ENCODE measurements around the gene GFRA3.
"Not testable (repeated sequence)": the region's sequence is repeated elsewhere in the genome, so short reads cannot be mapped to it uniquely, and the experiment has no call there.

Gene GFRA3

DNA sequence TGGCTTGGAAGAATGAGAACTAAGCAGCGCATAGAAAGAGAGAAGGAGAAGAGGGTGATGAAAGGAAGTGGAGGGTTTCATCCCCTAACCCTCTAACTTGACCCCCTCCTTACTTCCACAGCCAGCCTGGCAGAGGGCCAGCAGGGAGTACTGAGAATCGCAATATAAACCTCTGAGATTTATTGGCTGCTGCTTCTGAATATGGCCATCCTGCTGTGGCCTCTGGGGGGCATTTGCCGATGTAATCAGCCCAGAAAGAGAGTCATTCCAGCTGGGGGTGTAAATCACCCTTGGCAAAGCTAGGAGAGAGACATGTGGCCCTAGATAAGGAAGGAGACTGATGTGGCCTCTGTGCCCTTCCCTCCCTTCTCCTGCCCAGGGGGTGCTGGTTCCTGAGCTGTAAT lies 960 bp upstream of the GFRA3 start:
- no peak for TF ChIP-seq JUND (IDR thresholded peaks at IDR 0.05; ENCODE audit: low read depth)
- in situ Hi-C loops (cut with HindIII; ENCODE audit: low pct_unique_long_range_greater_than_20kb, low sequenced_read_pairs) = no loop called here

GRCh38 chr5:138273834-138274188 lies 610 bp downstream of the GFRA3 start:
- in situ Hi-C loops (cut with HindIII; ENCODE audit: low pct_unique_long_range_greater_than_20kb, low sequenced_read_pairs) = no loop called here
- TF ChIP-seq JUND (IDR thresholded peaks at IDR 0.05; ENCODE audit: low read depth) = no peak
- no peak for DNase-seq (ENCODE audit: low read depth in 1 of 2, low spot score in 1 of 2)

More for the DNA sequence above, 960 bp upstream of the GFRA3 start:
- no peak for DNase-seq (ENCODE audit: low read depth in 1 of 2, low spot score in 1 of 2)

DNA sequence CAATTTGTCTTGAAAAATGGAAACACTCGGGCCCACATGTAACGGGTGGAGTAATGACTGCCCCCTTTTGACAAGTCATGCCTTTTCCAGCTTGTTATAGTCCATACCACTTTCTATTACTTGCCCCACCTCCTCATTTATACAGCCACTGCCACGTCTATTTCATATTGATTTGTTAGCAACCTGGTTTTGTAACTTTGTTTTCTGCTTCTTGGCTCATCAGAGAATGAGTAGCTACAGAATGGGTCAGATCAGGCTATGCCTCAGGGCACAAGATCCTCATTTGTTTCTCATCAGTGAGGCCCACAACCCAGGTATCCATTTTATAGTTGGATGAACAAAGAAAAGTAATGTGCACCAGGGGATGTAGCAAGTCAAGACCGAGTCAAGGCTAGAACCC lies 1.7 kb downstream of the GFRA3 start:
- no peak for DNase-seq (ENCODE audit: low read depth in 1 of 2, low spot score in 1 of 2)
- in situ Hi-C loops (cut with HindIII; ENCODE audit: low pct_unique_long_range_greater_than_20kb, low sequenced_read_pairs) = no loop called here
- no peak for TF ChIP-seq JUND (IDR thresholded peaks at IDR 0.05; ENCODE audit: low read depth)

GRCh38 chr5:138271281-138271680 lies 3.1 kb downstream of the GFRA3 start:
- no peak for TF ChIP-seq JUND (IDR thresholded peaks at IDR 0.05; ENCODE audit: low read depth)
- no peak for DNase-seq (ENCODE audit: low read depth in 1 of 2, low spot score in 1 of 2)
- in situ Hi-C loops (cut with HindIII; ENCODE audit: low pct_unique_long_range_greater_than_20kb, low sequenced_read_pairs) = no loop called here

GRCh38 chr5:138264183-138264582 lies 10.2 kb downstream of the GFRA3 start:
- in situ Hi-C loops (cut with HindIII; ENCODE audit: low pct_unique_long_range_greater_than_20kb, low sequenced_read_pairs) = no loop called here
- no peak for TF ChIP-seq JUND (IDR thresholded peaks at IDR 0.05; ENCODE audit: low read depth)
- no peak for DNase-seq (ENCODE audit: low read depth in 1 of 2, low spot score in 1 of 2)

DNA sequence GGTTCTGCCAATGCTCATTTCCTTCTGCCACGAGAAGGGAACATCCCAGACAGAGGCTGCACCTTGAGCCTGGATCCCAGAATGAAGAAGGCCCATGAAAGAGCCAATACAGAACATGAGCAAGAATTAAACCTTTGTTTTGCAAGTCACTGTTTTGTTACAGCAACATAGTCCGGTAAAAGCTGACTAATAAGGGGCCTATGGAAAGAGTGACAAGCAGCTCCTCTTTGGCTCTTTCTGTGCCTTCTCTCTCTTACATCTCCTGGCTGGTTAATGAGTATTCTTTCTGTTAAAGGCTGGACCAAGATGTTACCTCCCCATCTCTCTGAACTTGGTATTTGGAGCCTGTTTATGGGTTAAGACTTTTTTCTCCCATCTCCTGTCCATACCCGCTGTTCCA lies 10.8 kb downstream of the GFRA3 start:
- no peak for TF ChIP-seq JUND (IDR thresholded peaks at IDR 0.05; ENCODE audit: low read depth)
- in situ Hi-C loops (cut with HindIII; ENCODE audit: low pct_unique_long_range_greater_than_20kb, low sequenced_read_pairs) = no loop called here
- DNase-seq (ENCODE audit: low read depth in 1 of 2, low spot score in 1 of 2) = no peak

DNA sequence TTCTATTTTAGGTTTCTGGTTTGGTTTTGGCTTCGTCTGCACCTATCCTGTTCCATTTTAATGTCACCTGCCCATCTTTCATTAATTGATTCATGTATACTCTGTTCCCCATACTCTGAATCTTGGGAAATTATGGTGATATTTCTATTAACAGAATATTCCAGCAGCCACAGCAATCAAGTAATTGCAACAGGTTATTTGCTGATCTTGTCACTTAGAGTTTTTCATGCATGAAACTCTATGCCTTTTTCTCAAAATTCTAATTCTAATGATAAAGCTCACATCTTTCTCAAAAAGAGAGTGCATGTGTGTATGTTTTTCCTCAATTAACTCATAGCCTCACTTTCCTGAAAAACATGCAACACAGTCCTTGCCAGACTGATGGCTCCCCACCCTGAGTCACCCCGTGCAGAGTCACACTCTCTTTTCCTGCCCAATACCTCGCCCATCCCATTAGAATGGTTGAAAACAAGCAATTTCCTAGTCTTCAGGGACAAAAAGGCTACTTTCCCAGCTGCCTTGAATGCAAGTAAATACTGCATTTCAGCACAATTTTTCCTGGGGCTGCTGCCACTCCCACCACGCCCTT lies 15.6 kb downstream of the GFRA3 start:
- TF ChIP-seq JUND (IDR thresholded peaks at IDR 0.05; ENCODE audit: low read depth) = no peak
- in situ Hi-C loops (cut with HindIII; ENCODE audit: low pct_unique_long_range_greater_than_20kb, low sequenced_read_pairs) = no loop called here
- no peak for DNase-seq (ENCODE audit: low read depth in 1 of 2, low spot score in 1 of 2)

GRCh38 chr5:138257583-138257982 lies 16.8 kb downstream of the GFRA3 start:
- DNase-seq (ENCODE audit: low read depth in 1 of 2, low spot score in 1 of 2) = no peak
- no peak for TF ChIP-seq JUND (IDR thresholded peaks at IDR 0.05; ENCODE audit: low read depth)
- in situ Hi-C loops (cut with HindIII; ENCODE audit: low pct_unique_long_range_greater_than_20kb, low sequenced_read_pairs) = no loop called here

DNA sequence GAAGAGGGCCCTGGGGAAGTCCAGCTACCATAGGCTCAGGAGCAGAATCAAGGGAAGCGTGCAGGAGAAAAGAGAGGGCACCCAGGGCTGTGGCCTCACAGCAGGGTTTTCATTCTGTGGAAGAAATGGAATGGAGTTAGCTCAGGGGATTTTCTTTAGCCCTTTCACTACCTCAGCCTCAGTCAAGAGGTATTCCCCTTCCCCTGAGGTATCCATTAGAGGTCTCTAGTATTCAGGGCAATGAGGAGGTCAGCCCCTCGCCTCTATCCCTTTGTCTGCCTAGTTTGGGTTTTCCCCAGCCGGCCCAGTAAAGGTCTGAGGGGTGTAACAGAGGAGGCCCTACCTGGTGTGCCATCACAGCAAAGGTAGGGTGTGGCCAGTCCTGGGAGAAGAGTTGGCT lies 21.5 kb downstream of the GFRA3 start:
- no peak for DNase-seq (ENCODE audit: low read depth in 1 of 2, low spot score in 1 of 2)
- in situ Hi-C loops (cut with HindIII; ENCODE audit: low pct_unique_long_range_greater_than_20kb, low sequenced_read_pairs) = no loop called here

GRCh38 chr5:138247800-138248199 lies 26.6 kb downstream of the GFRA3 start:
- in situ Hi-C loops (cut with HindIII; ENCODE audit: low pct_unique_long_range_greater_than_20kb, low sequenced_read_pairs); DNase-seq (ENCODE audit: low read depth in 1 of 2, low spot score in 1 of 2): not testable (repeated sequence)

More for the DNA sequence above, 21.5 kb downstream of the GFRA3 start:
- TF ChIP-seq JUND (IDR thresholded peaks at IDR 0.05; ENCODE audit: low read depth) = no peak

- no peak for DNase-seq (ENCODE audit: low read depth in 1 of 2, low spot score in 1 of 2)
- no peak for TF ChIP-seq JUND (IDR thresholded peaks at IDR 0.05; ENCODE audit: low read depth)
- in situ Hi-C loops (cut with HindIII; ENCODE audit: low pct_unique_long_range_greater_than_20kb, low sequenced_read_pairs) = no loop called here
Measured at GRCh38 chr5:138246822-138247221, 27.6 kb downstream of the GFRA3 start.

DNA sequence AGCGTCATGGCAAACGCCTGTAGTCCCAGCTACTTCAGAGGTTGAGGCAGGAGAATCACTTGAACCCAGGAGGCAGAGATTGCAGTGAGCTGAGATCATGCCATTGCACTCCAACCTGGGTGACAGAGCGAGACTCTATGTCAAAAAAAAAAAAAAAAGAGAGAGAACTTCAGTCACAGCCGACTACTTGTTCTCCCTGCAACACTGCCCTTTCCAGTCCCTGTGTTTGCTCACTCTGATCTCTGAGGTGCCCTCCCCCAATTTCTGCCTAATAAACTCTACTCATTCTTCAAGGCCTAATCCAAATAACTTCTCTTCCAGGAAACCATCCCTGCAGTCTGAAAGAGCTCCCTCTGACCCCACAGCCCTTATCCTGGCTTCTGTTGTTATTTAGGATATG lies 28.1 kb downstream of the GFRA3 start:
- no peak for DNase-seq (ENCODE audit: low read depth in 1 of 2, low spot score in 1 of 2)
- no peak for TF ChIP-seq JUND (IDR thresholded peaks at IDR 0.05; ENCODE audit: low read depth)
- in situ Hi-C loops (cut with HindIII; ENCODE audit: low pct_unique_long_range_greater_than_20kb, low sequenced_read_pairs) = no loop called here

DNA sequence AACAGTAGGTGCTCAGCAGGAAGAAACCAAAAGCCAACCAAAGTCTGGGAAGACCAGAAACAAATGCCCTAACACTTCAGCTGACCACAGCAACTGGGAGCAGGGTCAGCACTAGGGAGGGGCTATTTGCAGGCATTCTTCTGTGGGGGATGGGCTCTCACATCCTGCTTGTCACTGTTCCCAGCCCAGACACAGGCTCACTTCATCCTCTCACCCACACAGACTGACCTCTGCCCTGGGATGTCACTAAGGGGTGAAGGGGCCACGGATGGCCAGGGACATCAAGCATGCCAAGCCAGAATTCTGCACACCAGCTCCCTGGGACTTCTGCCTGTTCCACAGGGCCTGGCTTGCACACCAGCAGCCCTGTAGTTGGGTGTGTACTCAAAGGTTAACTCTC lies 28.7 kb downstream of the GFRA3 start:
- in situ Hi-C loops (cut with HindIII; ENCODE audit: low pct_unique_long_range_greater_than_20kb, low sequenced_read_pairs) = no loop called here
- no peak for DNase-seq (ENCODE audit: low read depth in 1 of 2, low spot score in 1 of 2)
- no peak for TF ChIP-seq JUND (IDR thresholded peaks at IDR 0.05; ENCODE audit: low read depth)

DNA sequence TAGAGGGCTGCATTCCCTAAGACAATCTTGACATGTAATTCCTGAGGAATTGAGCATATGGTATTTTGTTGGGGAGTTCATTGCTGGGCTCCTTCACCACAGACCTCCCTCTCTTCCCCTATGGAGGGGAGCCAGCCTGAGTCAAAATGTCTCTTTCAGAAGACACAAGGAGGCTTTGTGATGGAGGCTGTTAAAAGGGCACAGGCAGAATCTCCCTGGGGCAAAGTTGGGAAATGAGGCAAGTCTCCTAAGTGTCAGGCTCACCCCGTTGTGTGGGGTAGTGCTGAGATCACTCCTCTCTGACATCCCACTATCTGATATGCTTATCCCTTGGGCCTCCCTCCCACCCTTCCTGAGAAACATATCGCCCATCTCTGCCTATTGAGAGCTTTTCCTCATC lies 30.6 kb downstream of the GFRA3 start:
- no peak for TF ChIP-seq JUND (IDR thresholded peaks at IDR 0.05; ENCODE audit: low read depth)
- DNase-seq (ENCODE audit: low read depth in 1 of 2, low spot score in 1 of 2) = no peak
- in situ Hi-C loops (cut with HindIII; ENCODE audit: low pct_unique_long_range_greater_than_20kb, low sequenced_read_pairs) = no loop called here
